NCI-H128 (cell line): ENCODE results near the gene CLEC4A.
"Not testable (repeated sequence)": the region's sequence is repeated elsewhere in the genome, so short reads cannot be mapped to it uniquely, and the experiment has no call there.

Experiments used
- DNase-seq: peaks from one replicate; lab custom pipeline; 2025; ENCODE audit not compliant: unreplicated experiment; lab: John Stamatoyannopoulos, UW

CLEC4A gene

GRCh38 chr12:8133636-8134397 is 10.4 kb downstream of the CLEC4A start:
- DNase-seq = not testable (repeated sequence)

GRCh38 chr12:8134398-8134930 is 11.0 kb downstream of the CLEC4A start:
- DNase-seq = not testable (repeated sequence)

DNA sequence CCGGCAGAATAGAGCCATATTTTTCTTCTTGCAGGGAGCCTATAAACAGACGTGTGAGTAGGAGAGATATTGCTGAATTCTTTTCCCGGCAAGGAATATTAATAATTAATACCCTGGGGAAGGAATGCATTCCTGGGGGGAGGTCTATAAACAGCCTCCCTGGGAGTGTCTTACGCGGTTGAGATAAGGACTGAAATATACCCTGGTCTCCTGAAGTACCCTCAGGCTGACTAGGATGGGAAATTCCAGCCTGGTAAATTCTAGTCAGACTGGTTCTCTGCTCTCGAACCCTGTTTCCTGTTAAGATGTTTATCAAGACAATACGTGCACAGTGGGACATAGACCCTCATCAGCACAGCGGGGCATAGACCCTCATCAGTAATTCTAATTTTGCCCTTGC is 18.2 kb downstream of the CLEC4A start:
- DNase-seq = not testable (repeated sequence)

- DNase-seq = no peak
These were observed 19.8 kb downstream of the CLEC4A start for GRCh38 chr12:8143261-8143660.

- no peak for DNase-seq
These were observed 22.5 kb downstream of the CLEC4A start for GRCh38 chr12:8145754-8146441.

DNA sequence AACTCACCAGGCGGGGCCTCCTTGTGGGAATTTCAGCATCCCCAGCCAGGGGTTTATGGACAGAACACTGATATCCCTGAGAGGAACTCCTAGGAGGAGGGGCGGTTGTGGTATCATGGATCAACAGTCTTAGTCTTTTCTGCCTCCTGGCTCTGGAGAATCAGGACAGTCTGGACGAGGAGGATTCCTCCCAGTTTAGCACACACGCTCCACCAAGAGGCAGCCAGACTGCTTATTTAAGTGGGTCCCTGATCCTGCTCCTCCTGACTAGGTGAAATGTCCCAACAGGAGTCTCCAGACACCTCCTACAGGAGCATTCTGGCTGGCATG is 23.0 kb downstream of the CLEC4A start:
- DNase-seq = no peak

- no peak for DNase-seq
These were observed 31.1 kb downstream of the CLEC4A start for GRCh38 chr12:8154526-8154925.

- no peak for DNase-seq
These were observed 33.0 kb downstream of the CLEC4A start for GRCh38 chr12:8156416-8156815.

DNA sequence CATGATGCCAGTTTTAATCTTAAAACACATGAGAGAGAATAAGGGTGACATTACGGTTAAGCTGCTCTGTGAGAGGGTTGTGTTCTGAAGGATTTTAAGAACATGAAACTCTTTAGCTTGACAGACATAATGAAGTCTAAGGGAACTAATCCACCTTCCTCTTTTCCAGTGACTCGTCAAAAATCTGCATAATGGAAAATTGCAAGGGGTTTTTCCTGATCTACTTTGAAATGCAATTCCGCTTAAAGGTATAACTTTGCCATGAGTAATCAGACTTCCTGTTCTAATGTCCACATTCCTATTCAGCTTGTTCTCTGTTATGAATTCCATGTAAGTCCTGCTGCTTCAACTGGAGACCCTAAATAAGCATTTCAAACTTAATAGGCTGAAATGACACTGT is 33.4 kb downstream of the CLEC4A start, which contains the start of gene ZNF705A:
ZNF705A (plus strand) TSS at position 171 of the 400 bp plus-strand sequence. CDS start 15,611 bp downstream, outside the sequence.
- DNase-seq = no peak

DNA sequence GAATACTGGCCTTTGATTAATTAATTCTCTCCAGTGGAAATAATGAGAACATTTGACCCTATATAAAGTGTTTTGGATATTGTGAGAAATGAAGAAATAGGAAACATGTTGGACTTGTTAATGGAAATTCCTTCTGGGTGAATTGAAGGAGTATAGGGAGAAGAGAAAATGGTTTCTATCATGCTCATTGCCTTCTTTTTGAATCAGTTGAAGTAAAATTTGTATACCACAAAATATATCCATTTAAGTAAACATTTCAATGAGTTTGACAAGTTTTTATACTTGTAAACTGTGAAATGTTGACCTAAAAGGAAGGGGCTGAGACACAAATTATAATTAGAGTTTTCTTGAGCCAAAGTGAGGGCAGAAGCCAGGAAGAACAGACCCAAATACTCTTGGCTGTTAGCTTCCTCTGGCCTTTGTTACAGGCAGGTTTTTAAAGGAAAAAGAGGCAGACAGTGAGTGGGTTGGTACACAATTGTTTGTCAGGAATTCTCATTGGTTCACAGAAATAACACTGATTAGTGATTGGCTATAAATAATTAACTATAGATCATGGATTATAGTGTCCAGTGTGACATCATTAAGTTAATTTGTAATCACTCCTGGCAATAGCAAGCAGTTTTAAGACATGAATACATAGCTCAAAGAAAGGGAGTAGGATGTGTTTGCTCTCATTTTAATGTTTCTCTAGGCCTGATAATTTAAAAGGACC is 34.2 kb downstream of the CLEC4A start:
- no peak for DNase-seq

GRCh38 chr12:8172911-8173310 is 49.5 kb downstream of the CLEC4A start:
- not testable (repeated sequence) for DNase-seq

- peak; percentile 50 for DNase-seq
These were observed 56.7 kb downstream of the CLEC4A start for GRCh38 chr12:8179989-8180585.

DNA sequence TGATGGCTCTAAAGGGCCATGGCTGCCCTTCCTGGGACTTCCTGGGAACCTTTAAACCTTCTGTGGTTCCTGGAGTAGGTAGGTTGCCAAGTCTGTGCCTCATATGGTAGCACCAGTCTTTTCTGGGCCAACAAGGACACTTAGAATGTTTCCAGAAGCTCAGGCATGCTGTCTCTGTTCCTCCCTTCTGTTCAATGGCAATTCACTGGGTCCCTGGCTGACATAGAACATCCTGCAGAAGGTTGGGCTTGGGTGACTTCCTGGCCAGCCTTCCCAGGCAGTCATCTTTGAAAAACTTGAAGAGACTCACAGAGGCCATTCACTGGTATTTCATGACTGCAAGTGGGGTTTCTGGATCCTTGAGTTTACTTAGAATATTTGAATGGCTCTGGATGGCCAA is 57.9 kb downstream of the CLEC4A start:
- not testable (repeated sequence) for DNase-seq

DNA sequence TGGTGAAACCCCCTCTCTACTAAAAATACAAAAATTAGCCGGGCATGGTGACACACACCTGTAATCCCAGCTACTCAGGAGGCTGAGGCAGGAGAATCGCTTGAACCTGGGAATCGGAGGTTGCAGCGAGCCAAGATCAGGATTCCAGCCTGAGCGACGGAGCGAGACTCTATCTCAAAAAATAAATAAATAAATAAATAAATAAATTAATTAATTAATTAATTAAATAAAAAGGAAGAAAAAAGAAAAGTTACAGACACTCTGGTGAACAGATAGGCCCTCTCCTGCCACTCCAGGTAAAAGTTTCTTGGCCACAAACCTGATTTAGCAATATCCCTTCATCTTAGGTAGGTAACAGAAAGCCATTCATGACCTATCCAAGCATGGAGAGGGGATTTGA is 59.5 kb downstream of the CLEC4A start:
- DNase-seq = not testable (repeated sequence)

- not testable (repeated sequence) for DNase-seq
These were observed 59.9 kb downstream of the CLEC4A start for GRCh38 chr12:8183346-8183745.

- not testable (repeated sequence) for DNase-seq
These were observed 60.8 kb downstream of the CLEC4A start for GRCh38 chr12:8184206-8184605.

- DNase-seq = not testable (repeated sequence)
These were observed 64.7 kb downstream of the CLEC4A start for GRCh38 chr12:8188088-8188487.
